Spleen (tissue), 11 donors: ENCODE data around the gene TCHP. TPM values are rescaled to one million over a fixed set of nuclear protein-coding genes. Genes with fewer than 3 reads are reported as not detected.
A peak's percentile ranks its signal among the peaks of the same experiment; 100 is the strongest.
"Not testable (repeated sequence)": the region's sequence is repeated elsewhere in the genome, so short reads cannot be mapped to it uniquely, and the experiment has no call there.

Source experiments
- DNase-seq: peaks from one replicate; pipeline ENCODE4 v3.0.0-alpha.2; 2020
- H3K27ac ChIP-seq, 8 donors: fragments of 200-600 bp; sonication (generic) in 7 of 8; 1 replicate in 4 of 8; 2 replicates in 4 of 8; pipeline versions ENCODE4 v1.5.0 to v1.8.0; 2016 to 2021; ENCODE audit warnings: inconsistent platforms in 4 of 8, mild to moderate bottlenecking in 4 of 8, moderate library complexity in 1 of 8
- H3K27me3 ChIP-seq, 7 donors: fragments of 200-600 bp; sonication (generic) in 6 of 7; replicated peaks in 1 of 7; 1 replicate in 4 of 7; 2 replicates in 3 of 7; pipeline versions ENCODE4 v1.5.0 to v1.8.0; 2016 to 2021; ENCODE audit warnings: inconsistent platforms in 3 of 7, mild to moderate bottlenecking in 1 of 7
- H3K36me3 ChIP-seq, 6 donors: fragments of 200-600 bp; sonication (generic) in 5 of 6; 1 replicate in 4 of 6; 2 replicates in 2 of 6; pipeline versions ENCODE4 v1.5.0 to v1.8.0; 2016 to 2021; ENCODE audit warnings: inconsistent platforms in 2 of 6
- H3K4me1 ChIP-seq, 6 donors: fragments of 200-600 bp; sonication (generic) in 5 of 6; 1 replicate in 3 of 6; 2 replicates in 3 of 6; pipeline versions ENCODE4 v1.5.0 to v1.8.0; 2016 to 2021; ENCODE audit warnings: inconsistent platforms in 3 of 6
- H3K4me3 ChIP-seq, 8 donors: fragments of 200-600 bp; sonication (generic) in 7 of 8; 1 replicate in 4 of 8; 2 replicates in 4 of 8; pipeline versions ENCODE4 v1.5.0 to v1.8.0; 2016 to 2021; ENCODE audit warnings: inconsistent platforms in 4 of 8, mild to moderate bottlenecking in 4 of 8, moderate library complexity in 2 of 8
- H3K9me3 ChIP-seq, 8 donors: fragments of 200-600 bp; sonication (generic) in 7 of 8; 1 replicate in 4 of 8; 2 replicates in 4 of 8; pipeline versions ENCODE4 v1.5.0 to v1.8.0; 2016 to 2021; ENCODE audit warnings: inconsistent platforms in 4 of 8
- POLR2A ChIP-seq, 3 donors: fragments of 450-650 bp; IDR thresholded peaks; one replicate each; pipeline ENCODE4 v1.5.1; 2017; ENCODE audit warnings: antibody characterized with exemption in 3 of 3, mild to moderate bottlenecking in 1 of 3
- POLR2AphosphoS5 ChIP-seq, 3 donors: sonication (generic); formaldehyde crosslinking; IDR thresholded peaks; one replicate each; pipeline ENCODE4 v1.5.1; 2017; ENCODE audit warnings: antibody characterized with exemption in 3 of 3
- WGBS, 5 donors: extraction: QIAGEN DNeasy Blood & Tissue Kit in 3 of 5; methylation state at CpG; one replicate each; pipeline versions ENCODE4 v1.1.5 to v1.1.7; 2013 to 2018; 5-methylcytosine and 5-hydroxymethylcytosine counted together
- intact Hi-C: fragments of 100-400 bp; cut with DNase I; formaldehyde crosslinking; loops from one replicate; pipeline ENCODE4 v1.15.0; 2023; ENCODE audit warnings: low total_unique reads
- polyA plus RNA-seq, 3 donors: library from polyadenylated mRNA; stranded (reverse); fragments of 200-250 nt; gene quantifications; one replicate each; pipeline ENCODE4 v1.2.1, GENCODE V29; 2013
- total RNA-seq, 7 donors: library from RNA; depleted of rRNA in 3 of 7; stranded (reverse); fragments of >200 nt in 3 of 7; fragmentation: NEBNext Ultra II Directional in 4 of 7; extraction: Animal tissue kit (Norgen Biotek cat#: 25700) in 4 of 7; gene quantifications; one replicate each; pipeline versions ENCODE4 v1.1.0 to v1.2.1, GENCODE V29; 2016 to 2021
- TF ChIP-seq, protein P1 (sequence below), 11 experiments: fragments of 200-600 bp in 7 of 11; fragments of 450-650 bp in 4 of 11; sonication (generic) in 4 of 11; IDR thresholded peaks in 8 of 11; conservative IDR thresholded peaks in 3 of 11; 1 replicate in 7 of 11; 2 replicates in 4 of 11; pipeline versions ENCODE4 v1.4.0 to v1.8.0; 2016 to 2021; ENCODE audit warnings: antibody characterized with exemption in 11 of 11, inconsistent platforms in 4 of 11, mild to moderate bottlenecking in 1 of 11
- donor health status: healthy with polysubstance abuse.
- donor health status: DM: no; HTN: no; CAD: no; lungs with moderate emphysema.
- donor health status: DM: no; HTN: no; CAD: no.
- donor health status: Bipolar disorder and iron deficiency.
- donor health status: healthy.
- donor health status: DM: no; HTN: no; CAD: no.
- donor health status: DM: yes; HTN: yes; CAD: no.

Gene TCHP
- total and polyA plus RNA-seq, 10 donors = 7.3 to 35.9 (median 24.5) TPM

DNA sequence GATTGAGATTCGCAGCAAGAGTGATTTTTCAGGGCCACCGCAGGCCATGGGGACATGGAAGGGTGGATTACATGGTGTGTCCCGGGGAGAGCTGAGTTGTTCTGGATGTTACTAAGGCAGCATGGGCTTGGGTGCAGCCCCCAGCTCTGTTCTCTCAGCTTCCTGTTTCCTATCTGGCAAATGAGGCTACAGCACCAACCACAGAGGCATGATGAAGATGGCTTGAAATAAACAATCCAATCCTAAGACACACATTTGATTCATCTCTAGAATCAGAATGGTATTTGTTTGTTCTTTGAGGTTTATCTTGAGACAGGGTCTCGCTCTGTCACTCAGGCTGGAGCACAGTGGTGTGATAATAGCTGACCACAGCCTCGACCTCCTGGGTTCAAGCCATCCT is 41.3 kb upstream of the TCHP start:
- Histone ChIP-seq H3K36me3 (peaks cover 0 to 78% (median 53%) of the 10 kb centered on the region in 6 donors), H3K9me3 (no peaks in the 10 kb centered on the region), H3K4me1 (peaks cover 0 to 22% (median 3%) of the 10 kb centered on the region in 6 donors), H3K4me3 (no peak overlapping the region), H3K27me3 (no peaks in the 10 kb centered on the region), H3K27ac (peak overlapping the region in 1 of 8 donors; percentile 6)
- intact Hi-C loops = no loop called here
- 85 to 87% (median 86%) methylated on average over 5 of the region's 5 CpGs for WGBS, 5 donors
- TF ChIP-seq POLR2AphosphoS5 (IDR thresholded peaks at IDR 0.05) (no peak), POLR2A (IDR thresholded peaks at IDR 0.05) (no peak)
- TF ChIP-seq, protein P1, sequence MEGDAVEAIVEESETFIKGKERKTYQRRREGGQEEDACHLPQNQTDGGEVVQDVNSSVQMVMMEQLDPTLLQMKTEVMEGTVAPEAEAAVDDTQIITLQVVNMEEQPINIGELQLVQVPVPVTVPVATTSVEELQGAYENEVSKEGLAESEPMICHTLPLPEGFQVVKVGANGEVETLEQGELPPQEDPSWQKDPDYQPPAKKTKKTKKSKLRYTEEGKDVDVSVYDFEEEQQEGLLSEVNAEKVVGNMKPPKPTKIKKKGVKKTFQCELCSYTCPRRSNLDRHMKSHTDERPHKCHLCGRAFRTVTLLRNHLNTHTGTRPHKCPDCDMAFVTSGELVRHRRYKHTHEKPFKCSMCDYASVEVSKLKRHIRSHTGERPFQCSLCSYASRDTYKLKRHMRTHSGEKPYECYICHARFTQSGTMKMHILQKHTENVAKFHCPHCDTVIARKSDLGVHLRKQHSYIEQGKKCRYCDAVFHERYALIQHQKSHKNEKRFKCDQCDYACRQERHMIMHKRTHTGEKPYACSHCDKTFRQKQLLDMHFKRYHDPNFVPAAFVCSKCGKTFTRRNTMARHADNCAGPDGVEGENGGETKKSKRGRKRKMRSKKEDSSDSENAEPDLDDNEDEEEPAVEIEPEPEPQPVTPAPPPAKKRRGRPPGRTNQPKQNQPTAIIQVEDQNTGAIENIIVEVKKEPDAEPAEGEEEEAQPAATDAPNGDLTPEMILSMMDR (IDR thresholded peaks at IDR 0.05 in 8 of 11, conservative IDR thresholded peaks at IDR 0.05 in 3 of 11) = no peak
- no peak for DNase-seq

DNA sequence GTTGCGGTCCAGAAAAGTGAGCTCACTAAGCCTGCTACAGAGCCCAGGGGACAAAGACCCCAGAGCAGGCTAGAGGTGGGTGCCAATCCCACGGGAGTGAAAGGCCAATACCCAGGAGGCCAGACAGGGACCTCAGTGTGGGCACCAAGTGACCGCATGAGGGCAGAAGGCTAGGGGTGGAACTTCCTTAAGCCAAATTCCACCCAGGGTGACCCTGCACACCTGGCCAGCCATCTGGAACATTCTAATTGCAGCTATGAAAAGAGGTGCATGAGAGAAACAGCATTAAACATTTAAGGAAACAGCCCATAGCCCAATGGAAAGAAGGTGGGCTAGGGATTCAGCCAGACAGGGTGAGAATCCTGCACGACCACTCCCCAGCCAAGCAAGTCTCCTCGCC is 39.1 kb upstream of the TCHP start:
- Histone ChIP-seq H3K4me1 (peaks cover 7 to 43% (median 21%) of the 10 kb centered on the region in 6 donors), H3K27me3 (no peaks in the 10 kb centered on the region), H3K4me3 (no peak overlapping the region), H3K36me3 (peaks cover 0 to 56% (median 34%) of the 10 kb centered on the region in 6 donors), H3K27ac (no peak overlapping the region), H3K9me3 (no peaks in the 10 kb centered on the region)
- DNase-seq = no peak
- TF ChIP-seq, protein P1 (IDR thresholded peaks at IDR 0.05 in 8 of 11, conservative IDR thresholded peaks at IDR 0.05 in 3 of 11) = no peak
- TF ChIP-seq POLR2AphosphoS5 (IDR thresholded peaks at IDR 0.05) (no peak), POLR2A (IDR thresholded peaks at IDR 0.05) (no peak)
- intact Hi-C loops = no loop called here
- WGBS, 5 donors = 94 to 96% (median 95%) methylated on average over 5 of the region's 5 CpGs

DNA sequence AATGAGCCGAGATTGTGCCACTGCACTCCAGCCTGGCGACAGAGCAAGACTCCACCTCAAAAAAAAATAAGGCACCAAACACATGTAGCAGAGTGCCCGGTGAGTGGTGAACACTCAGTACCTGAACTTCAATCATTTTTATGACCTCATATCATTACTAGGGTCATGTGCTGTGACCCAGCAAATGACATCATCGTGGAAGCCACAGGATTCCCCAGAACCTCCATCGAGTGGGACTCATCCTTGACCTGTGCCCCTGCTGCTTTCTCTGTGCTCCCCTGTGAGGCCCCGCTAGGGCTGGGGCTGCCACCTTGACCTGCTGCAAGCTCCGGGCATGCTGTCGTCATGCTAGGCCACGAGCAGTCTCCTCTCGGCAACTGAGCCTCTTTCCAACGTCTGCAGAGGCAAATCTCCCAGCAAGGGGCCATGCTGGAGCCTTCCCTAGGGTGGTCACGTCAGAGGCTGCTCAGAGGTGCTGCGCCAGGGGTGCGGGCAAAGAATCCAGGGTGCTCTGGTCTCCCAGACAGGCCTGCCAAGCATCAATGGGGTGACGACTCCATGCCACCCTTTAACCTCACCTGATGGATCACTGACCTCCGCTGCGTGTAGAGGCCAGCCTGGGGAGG is 38.3 kb upstream of the TCHP start:
- Histone ChIP-seq H3K27me3 (no peaks in the 10 kb centered on the region), H3K9me3 (no peaks in the 10 kb centered on the region), H3K27ac (no peak overlapping the region), H3K4me1 (peaks cover 7 to 44% (median 21%) of the 10 kb centered on the region in 6 donors), H3K4me3 (no peak overlapping the region), H3K36me3 (peaks cover 0 to 47% (median 26%) of the 10 kb centered on the region in 6 donors)
- WGBS, 5 donors = 77 to 86% (median 83%) methylated on average over 14 to 17 of the region's 17 CpGs
- intact Hi-C loops = no loop called here
- DNase-seq = no peak
- TF ChIP-seq POLR2A (IDR thresholded peaks at IDR 0.05) (no peak), POLR2AphosphoS5 (IDR thresholded peaks at IDR 0.05) (peak in 1 of 3 donors; percentile 25)
- TF ChIP-seq, protein P1 (IDR thresholded peaks at IDR 0.05 in 8 of 11, conservative IDR thresholded peaks at IDR 0.05 in 3 of 11) = no peak

DNA sequence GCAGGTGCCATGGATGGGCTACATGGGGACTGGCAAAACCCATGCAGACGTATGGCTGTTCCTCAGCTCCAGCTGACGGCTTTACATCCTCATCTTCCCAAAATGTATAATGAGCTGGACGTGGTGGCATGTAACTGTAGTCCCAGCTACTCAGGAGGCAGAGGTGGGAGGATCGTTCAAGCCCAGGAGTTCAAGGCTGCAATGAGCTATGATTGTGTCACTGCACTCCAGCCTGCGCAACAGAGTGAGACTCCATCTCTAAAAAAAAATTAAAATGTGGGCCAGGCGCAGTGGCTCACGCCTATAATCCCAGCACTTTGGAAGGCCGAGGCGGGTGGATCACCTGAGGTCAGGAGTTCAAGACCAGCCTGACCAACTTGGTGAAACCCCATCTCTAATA is 37.6 kb upstream of the TCHP start:
- WGBS, 5 donors = 84 to 95% (median 93%) methylated on average over 8 to 9 of the region's 9 CpGs
- peaks cover 0 to 41% (median 19%) of the 10 kb centered on the region in 6 donors for H3K36me3 ChIP-seq
- H3K4me3 ChIP-seq, H3K9me3 ChIP-seq, H3K27me3 ChIP-seq, DNase-seq, H3K27ac ChIP-seq, intact Hi-C loops: not testable (repeated sequence)
- peaks cover 7 to 49% (median 21%) of the 10 kb centered on the region in 6 donors for H3K4me1 ChIP-seq
